Vagina (tissue), 2 donors: ENCODE data around the gene RPL14. TPM values are rescaled to one million over a fixed set of nuclear protein-coding genes. Genes with fewer than 3 reads are reported as not detected.
A peak's percentile ranks its signal among the peaks of the same experiment; 100 is the strongest.

ENCODE experiments used
- DNase-seq, 2 donors: peaks; one replicate each; pipeline ENCODE4 v3.0.0-alpha.2; 2017; ENCODE audit errors: extremely low spot score in 2 of 2
- H3K27ac ChIP-seq: fragments of 200-600 bp; sonication (generic); one replicate; pipeline ENCODE4 v1.5.1; 2019
- H3K27me3 ChIP-seq: fragments of 200-600 bp; sonication (generic); one replicate; pipeline ENCODE4 v1.5.1; 2019
- H3K36me3 ChIP-seq, 2 donors: fragments of 200-600 bp; sonication (generic); one replicate each; pipeline ENCODE4 v1.5.1; 2017 to 2019
- H3K4me1 ChIP-seq: fragments of 200-600 bp; sonication (generic); one replicate; pipeline ENCODE4 v1.5.1; 2019
- H3K4me3 ChIP-seq, 2 donors: fragments of 200-600 bp; sonication (generic); 1 replicate in 1 of 2; 2 replicates in 1 of 2; pipeline ENCODE4 v1.5.1; 2016 to 2019
- H3K9me3 ChIP-seq: fragments of 200-600 bp; sonication (generic); one replicate; pipeline ENCODE4 v1.5.1; 2019
- POLR2A ChIP-seq, 2 donors: fragments of 450-650 bp; IDR thresholded peaks; one replicate each; pipeline ENCODE4 v1.6.1; 2017; ENCODE audit warnings: antibody characterized with exemption in 2 of 2, mild to moderate bottlenecking in 2 of 2, moderate library complexity in 2 of 2
- POLR2AphosphoS5 ChIP-seq, 2 donors: sonication (generic); formaldehyde crosslinking; IDR thresholded peaks; one replicate each; pipeline ENCODE4 v1.9.0; 2017; ENCODE audit warnings: antibody characterized with exemption in 2 of 2, mild to moderate bottlenecking in 2 of 2, low read depth in 1 of 2; ENCODE audit not compliant: insufficient read depth in 1 of 2
- intact Hi-C: fragments of 100-400 bp; cut with DNase I; formaldehyde crosslinking; loops from one replicate; pipeline ENCODE4 v1.15.1; 2023
- total RNA-seq: library from RNA; depleted of rRNA; stranded (reverse); fragments of >200 nt; gene quantifications from one replicate; pipeline ENCODE4 v1.2.3, GENCODE V29; 2016
- TF ChIP-seq, protein P1 (sequence below), 3 experiments: fragments of 450-650 bp in 2 of 3; fragments of 200-600 bp in 1 of 3; sonication (generic) in 1 of 3; IDR thresholded peaks; one replicate each; pipeline ENCODE4 v1.5.1; 2017 to 2019; ENCODE audit warnings: antibody characterized with exemption in 3 of 3, mild to moderate bottlenecking in 2 of 3, moderate library complexity in 2 of 3

RPL14 gene
- total RNA-seq, 1 donor from 2014 or later = 500 TPM

GRCh38 chr3:40445880-40446279 is 11.3 kb upstream of the RPL14 start:
- TF ChIP-seq POLR2A (IDR thresholded peaks at IDR 0.05) (no peak), POLR2AphosphoS5 (IDR thresholded peaks at IDR 0.05; ENCODE audit: insufficient read depth in 1 of 2, low read depth in 1 of 2) (no peak)
- TF ChIP-seq, protein P1, sequence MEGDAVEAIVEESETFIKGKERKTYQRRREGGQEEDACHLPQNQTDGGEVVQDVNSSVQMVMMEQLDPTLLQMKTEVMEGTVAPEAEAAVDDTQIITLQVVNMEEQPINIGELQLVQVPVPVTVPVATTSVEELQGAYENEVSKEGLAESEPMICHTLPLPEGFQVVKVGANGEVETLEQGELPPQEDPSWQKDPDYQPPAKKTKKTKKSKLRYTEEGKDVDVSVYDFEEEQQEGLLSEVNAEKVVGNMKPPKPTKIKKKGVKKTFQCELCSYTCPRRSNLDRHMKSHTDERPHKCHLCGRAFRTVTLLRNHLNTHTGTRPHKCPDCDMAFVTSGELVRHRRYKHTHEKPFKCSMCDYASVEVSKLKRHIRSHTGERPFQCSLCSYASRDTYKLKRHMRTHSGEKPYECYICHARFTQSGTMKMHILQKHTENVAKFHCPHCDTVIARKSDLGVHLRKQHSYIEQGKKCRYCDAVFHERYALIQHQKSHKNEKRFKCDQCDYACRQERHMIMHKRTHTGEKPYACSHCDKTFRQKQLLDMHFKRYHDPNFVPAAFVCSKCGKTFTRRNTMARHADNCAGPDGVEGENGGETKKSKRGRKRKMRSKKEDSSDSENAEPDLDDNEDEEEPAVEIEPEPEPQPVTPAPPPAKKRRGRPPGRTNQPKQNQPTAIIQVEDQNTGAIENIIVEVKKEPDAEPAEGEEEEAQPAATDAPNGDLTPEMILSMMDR (IDR thresholded peaks at IDR 0.05) = no peak
- no peak overlapping the region for H3K27ac ChIP-seq
- no peaks in the 10 kb centered on the region for H3K27me3 ChIP-seq
- intact Hi-C loops = no loop called here
- H3K36me3 ChIP-seq = peaks cover 0 to 8% of the 10 kb centered on the region in 2 donors
- no peaks in the 10 kb centered on the region for H3K4me1 ChIP-seq
- H3K9me3 ChIP-seq = no peaks in the 10 kb centered on the region
- DNase-seq = no peak
- H3K4me3 ChIP-seq = no peak overlapping the region

- no peak overlapping the region for H3K27ac ChIP-seq
- no peak overlapping the region for H3K4me3 ChIP-seq
- peaks cover 18% of the 10 kb centered on the region for H3K4me1 ChIP-seq
- TF ChIP-seq POLR2AphosphoS5 (IDR thresholded peaks at IDR 0.05; ENCODE audit: insufficient read depth in 1 of 2, low read depth in 1 of 2) (no peak), POLR2A (IDR thresholded peaks at IDR 0.05) (no peak)
- TF ChIP-seq, protein P1 (IDR thresholded peaks at IDR 0.05) = no peak
- no peaks in the 10 kb centered on the region for H3K9me3 ChIP-seq
- DNase-seq = no peak
- H3K36me3 ChIP-seq = peaks cover 0 to 8% of the 10 kb centered on the region in 2 donors
- H3K27me3 ChIP-seq = no peaks in the 10 kb centered on the region
- intact Hi-C loops = loop anchor here (10.0 kb wide), 1 partner anchor 54 kb away; the partner anchor contains the start of gene ZNF620
These were observed 6.7 kb upstream of the RPL14 start for GRCh38 chr3:40450438-40450837.

- Histone ChIP-seq H3K27ac (no peak overlapping the region), H3K4me3 (no peak overlapping the region)
- no peak for TF ChIP-seq POLR2A (IDR thresholded peaks at IDR 0.05)
- TF ChIP-seq, protein P1 (IDR thresholded peaks at IDR 0.05) = no peak
These were observed 5.6 kb upstream of the RPL14 start for GRCh38 chr3:40451551-40451950.

GRCh38 chr3:40452057-40452456 is 5.1 kb upstream of the RPL14 start:
- intact Hi-C loops = loop anchor here (10.0 kb wide), 1 partner anchor 53 kb away; the partner anchor contains the start of gene ZNF620
- H3K9me3 ChIP-seq = no peaks in the 10 kb centered on the region
- DNase-seq = no peak
- no peaks in the 10 kb centered on the region for H3K27me3 ChIP-seq
- no peak overlapping the region for H3K27ac ChIP-seq
- TF ChIP-seq POLR2A (IDR thresholded peaks at IDR 0.05) (no peak), POLR2AphosphoS5 (IDR thresholded peaks at IDR 0.05; ENCODE audit: insufficient read depth in 1 of 2, low read depth in 1 of 2) (no peak)
- TF ChIP-seq, protein P1 (IDR thresholded peaks at IDR 0.05) = no peak
- peaks cover 26% of the 10 kb centered on the region for H3K4me1 ChIP-seq
- H3K36me3 ChIP-seq = no peaks in the 10 kb centered on the region
- peak overlapping the region; percentile 68 to 84 for H3K4me3 ChIP-seq

More at GRCh38 chr3:40451551-40451950, 5.6 kb upstream of the RPL14 start:
- intact Hi-C loops = loop anchor here (10.0 kb wide), 1 partner anchor 53 kb away; the partner anchor contains the start of gene ZNF620
- Histone ChIP-seq H3K9me3 (no peaks in the 10 kb centered on the region), H3K27me3 (no peaks in the 10 kb centered on the region), H3K36me3 (no peaks in the 10 kb centered on the region), H3K4me1 (peaks cover 25% of the 10 kb centered on the region)
- DNase-seq = no peak

GRCh38 chr3:40452562-40452875 is 4.6 kb upstream of the RPL14 start:
- TF ChIP-seq POLR2A (IDR thresholded peaks at IDR 0.05) = no peak
- TF ChIP-seq POLR2AphosphoS5 (IDR thresholded peaks at IDR 0.05; ENCODE audit: insufficient read depth in 1 of 2, low read depth in 1 of 2) = no peak
- TF ChIP-seq, protein P1 (IDR thresholded peaks at IDR 0.05) = no peak
- Histone ChIP-seq H3K27ac (peak overlapping the region; percentile 96), H3K9me3 (no peaks in the 10 kb centered on the region), H3K4me3 (peak overlapping the region; percentile 68 to 84), H3K36me3 (no peaks in the 10 kb centered on the region), H3K4me1 (peaks cover 26% of the 10 kb centered on the region), H3K27me3 (no peaks in the 10 kb centered on the region)
- DNase-seq = no peak
- intact Hi-C loops = loop anchor here (10.0 kb wide), 1 partner anchor 52 kb away; the partner anchor contains the start of gene ZNF620
